Hepatocyte (in vitro differentiated cells): Measurements from ENCODE around the gene TXNL1. TPM values are rescaled to one million over a fixed set of nuclear protein-coding genes. Genes with fewer than 3 reads are reported as not detected.

Experiments
- DNase-seq: peaks from one replicate; pipeline ENCODE4 v3.0.0-alpha.2; 2016; ENCODE audit warnings: low spot score
- H2AFZ ChIP-seq: fragments of 200-600 bp; sonication (generic); 2 replicates; pipeline ENCODE4 v1.6.0; 2016; ENCODE audit warnings: antibody characterized with exemption, mild to moderate bottlenecking
- H3K27ac ChIP-seq: fragments of 200-600 bp; sonication (generic); 2 replicates; pipeline ENCODE4 v1.5.1; 2016; ENCODE audit warnings: mild to moderate bottlenecking
- H3K27me3 ChIP-seq: fragments of 200-600 bp; sonication (generic); 2 replicates; pipeline ENCODE4 v1.6.1; 2016
- H3K36me3 ChIP-seq: fragments of 200-600 bp; sonication (generic); replicated peaks from 2 replicates; pipeline ENCODE4 v1.5.1; 2016; ENCODE audit warnings: low read depth; ENCODE audit not compliant: insufficient read depth
- H3K4me1 ChIP-seq: fragments of 200-600 bp; sonication (generic); 2 replicates; pipeline ENCODE4 v1.5.1; 2016; ENCODE audit warnings: mild to moderate bottlenecking, moderate library complexity; ENCODE audit not compliant: insufficient read depth
- H3K4me2 ChIP-seq: fragments of 200-600 bp; sonication (generic); 2 replicates; pipeline ENCODE4 v1.6.0; 2016
- H3K4me3 ChIP-seq: fragments of 200-600 bp; sonication (generic); 2 replicates; pipeline ENCODE4 v1.5.1; 2016; ENCODE audit warnings: mild to moderate bottlenecking
- H3K79me2 ChIP-seq: fragments of 200-600 bp; sonication (generic); 2 replicates; pipeline ENCODE4 v1.6.0; 2017; ENCODE audit warnings: mild to moderate bottlenecking
- H3K9me2 ChIP-seq: fragments of 200-600 bp; sonication (generic); replicated peaks from 2 replicates; pipeline ENCODE4 v1.6.0; 2017; ENCODE audit warnings: mild to moderate bottlenecking; ENCODE audit not compliant: insufficient read depth
- H3K9me3 ChIP-seq: fragments of 200-600 bp; sonication (generic); 2 replicates; pipeline ENCODE4 v1.5.1; 2016; ENCODE audit warnings: low read depth, mild to moderate bottlenecking
- H4K20me1 ChIP-seq: fragments of 200-600 bp; sonication (generic); 2 replicates; pipeline ENCODE4 v1.6.0; 2016; ENCODE audit warnings: mild to moderate bottlenecking; ENCODE audit not compliant: insufficient read depth, poor library complexity, severe bottlenecking
- EZH2 ChIP-seq: fragments of 200-600 bp; sonication (generic); IDR thresholded peaks from 2 replicates; pipeline ENCODE4 v1.6.1; 2016; ENCODE audit warnings: antibody characterized with exemption, mild to moderate bottlenecking, borderline replicate concordance
- EZH2phosphoT487 ChIP-seq: fragments of 200-600 bp; sonication (generic); IDR thresholded peaks from one replicate; pipeline ENCODE4 v1.6.1; 2018; ENCODE audit warnings: antibody characterized with exemption, mild to moderate bottlenecking, low read depth, moderate library complexity; ENCODE audit not compliant: unreplicated experiment, severe bottlenecking
- WGBS: methylation state at CpG from one replicate; pipeline ENCODE4 v1.1.6; 2016; ENCODE audit warnings: low lambda C conversion rate; ENCODE audit errors: missing lambda C conversion rate; 5-methylcytosine and 5-hydroxymethylcytosine counted together
- polyA plus RNA-seq: library from polyadenylated mRNA; unstranded; fragments of >200 nt; fragmentation: Nextera tagmentation; extraction: Ambion mirVana; gene quantifications from 2 replicates; pipeline ENCODE4 v1.2.1, GENCODE V29; 2016
- total RNA-seq: library from RNA; depleted of rRNA; stranded (reverse); fragments of >200 nt; gene quantifications from 2 replicates; pipeline ENCODE4 v1.2.3, GENCODE V29; 2014
- TF ChIP-seq, protein P1 (sequence below): fragments of 200-600 bp; sonication (generic); IDR thresholded peaks from 2 replicates; pipeline ENCODE4 v1.5.1; 2016; ENCODE audit warnings: antibody characterized with exemption, mild to moderate bottlenecking; ENCODE audit not compliant: poor library complexity

Gene TXNL1
- total and polyA plus RNA-seq, 2 experiments from 2014 or later, result 60.8 to 77.0 TPM

DNA sequence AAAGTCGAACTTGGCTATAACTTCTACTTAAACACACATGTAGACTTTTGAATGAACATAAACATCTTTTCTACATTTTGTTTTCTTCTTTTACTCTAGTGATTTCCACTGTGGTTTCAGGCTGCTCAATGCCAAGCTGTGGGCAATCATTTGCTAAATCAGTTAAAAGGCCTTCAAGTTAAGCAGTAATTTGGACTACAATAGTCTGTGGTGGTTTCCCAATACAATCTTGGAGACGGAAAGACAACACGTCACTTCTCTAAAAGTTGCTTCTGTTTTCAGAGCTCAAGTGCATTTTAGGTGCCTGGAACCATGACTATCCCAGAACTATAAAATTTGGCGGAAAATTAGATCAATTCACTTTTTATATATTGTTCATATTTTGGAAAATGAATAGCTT lies 69.4 kb downstream of the TXNL1 start:
- H2AFZ ChIP-seq, result no peak overlapping the region
- no peaks in the 10 kb centered on the region for H3K36me3 ChIP-seq
- H3K9me3 ChIP-seq, result no peaks in the 10 kb centered on the region
- H3K27me3 ChIP-seq, result no peaks in the 10 kb centered on the region
- H3K27ac ChIP-seq, result no peak overlapping the region
- no peaks in the 10 kb centered on the region for H4K20me1 ChIP-seq
- H3K4me1 ChIP-seq, result peaks cover 8% of the 10 kb centered on the region
- H3K4me2 ChIP-seq, result no peak overlapping the region
- H3K79me2 ChIP-seq, result no peaks in the 10 kb centered on the region
- DNase-seq, result no peak
- no peak overlapping the region for H3K4me3 ChIP-seq
- H3K9me2 ChIP-seq, result no peaks in the 10 kb centered on the region
- TF ChIP-seq, protein P1, sequence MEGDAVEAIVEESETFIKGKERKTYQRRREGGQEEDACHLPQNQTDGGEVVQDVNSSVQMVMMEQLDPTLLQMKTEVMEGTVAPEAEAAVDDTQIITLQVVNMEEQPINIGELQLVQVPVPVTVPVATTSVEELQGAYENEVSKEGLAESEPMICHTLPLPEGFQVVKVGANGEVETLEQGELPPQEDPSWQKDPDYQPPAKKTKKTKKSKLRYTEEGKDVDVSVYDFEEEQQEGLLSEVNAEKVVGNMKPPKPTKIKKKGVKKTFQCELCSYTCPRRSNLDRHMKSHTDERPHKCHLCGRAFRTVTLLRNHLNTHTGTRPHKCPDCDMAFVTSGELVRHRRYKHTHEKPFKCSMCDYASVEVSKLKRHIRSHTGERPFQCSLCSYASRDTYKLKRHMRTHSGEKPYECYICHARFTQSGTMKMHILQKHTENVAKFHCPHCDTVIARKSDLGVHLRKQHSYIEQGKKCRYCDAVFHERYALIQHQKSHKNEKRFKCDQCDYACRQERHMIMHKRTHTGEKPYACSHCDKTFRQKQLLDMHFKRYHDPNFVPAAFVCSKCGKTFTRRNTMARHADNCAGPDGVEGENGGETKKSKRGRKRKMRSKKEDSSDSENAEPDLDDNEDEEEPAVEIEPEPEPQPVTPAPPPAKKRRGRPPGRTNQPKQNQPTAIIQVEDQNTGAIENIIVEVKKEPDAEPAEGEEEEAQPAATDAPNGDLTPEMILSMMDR, result no peak
- TF ChIP-seq EZH2phosphoT487 (no peak), EZH2 (no peak)
- WGBS, result 85% methylated on average over 4 of the region's 4 CpGs

DNA sequence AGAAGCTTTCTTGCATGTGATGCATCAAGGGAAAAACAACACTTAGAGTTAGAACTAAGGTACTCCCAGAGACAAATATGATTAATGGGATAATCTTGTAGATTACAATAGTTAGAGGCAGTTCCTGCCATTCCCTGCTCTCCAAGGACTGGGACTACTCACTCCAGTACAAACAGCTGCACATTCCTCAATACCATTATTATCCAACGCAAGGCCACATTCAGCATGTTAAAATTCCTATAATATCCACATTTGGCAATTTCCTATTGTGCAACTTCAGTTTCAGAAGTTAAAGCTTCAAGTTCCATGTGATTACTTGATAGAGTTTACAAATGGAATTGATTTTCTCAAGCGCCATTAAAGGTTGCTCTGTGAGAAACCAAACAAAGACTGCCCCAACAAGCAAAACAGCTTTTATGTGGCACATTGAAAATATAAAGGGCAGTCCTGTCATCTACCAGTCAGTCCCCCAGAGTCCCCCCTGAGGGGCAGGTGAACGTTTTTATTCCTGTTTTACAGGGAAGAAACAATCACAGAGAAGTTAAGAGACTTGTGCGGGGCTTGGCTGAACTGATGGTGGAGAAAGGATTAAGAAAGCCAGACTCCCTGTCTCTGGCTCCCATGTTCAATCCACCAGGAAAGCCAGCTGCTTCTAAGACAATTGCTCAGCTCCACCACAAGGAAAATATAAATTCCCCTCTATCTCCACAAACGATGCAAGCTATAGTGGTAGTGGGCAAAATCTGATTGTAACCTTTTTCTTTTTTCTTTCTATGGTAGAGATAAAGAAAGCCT lies 72.6 kb downstream of the TXNL1 start:
- WGBS, result 32% methylated on average over 5 of the region's 5 CpGs

DNA sequence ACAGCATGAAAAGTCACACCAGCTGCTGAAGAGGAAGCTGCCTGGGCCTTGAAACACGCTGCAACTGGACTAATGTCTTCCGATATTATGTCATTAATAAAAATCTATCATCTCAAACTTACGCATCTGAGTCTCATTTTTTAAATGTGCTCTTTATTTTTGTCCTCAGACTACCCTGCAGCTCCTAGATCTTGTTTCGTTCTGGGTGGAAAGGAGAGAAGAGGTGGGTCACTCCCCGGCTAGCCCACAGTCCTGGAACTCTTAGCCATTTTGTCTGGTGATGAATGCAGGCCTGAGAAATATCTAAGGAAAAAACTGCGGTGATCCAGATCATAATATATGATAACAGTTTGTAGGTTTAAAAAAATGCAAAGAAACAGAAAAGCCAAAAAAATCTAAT lies 73.3 kb downstream of the TXNL1 start:
- no peak for DNase-seq
- no peak overlapping the region for H2AFZ ChIP-seq
- H3K4me2 ChIP-seq, result peak overlapping the region; percentile 23
- H3K27me3 ChIP-seq, result no peaks in the 10 kb centered on the region
- TF ChIP-seq EZH2 (no peak), EZH2phosphoT487 (no peak)
- TF ChIP-seq, protein P1, result no peak
- H3K9me2 ChIP-seq, result no peaks in the 10 kb centered on the region
- no peaks in the 10 kb centered on the region for H3K9me3 ChIP-seq
- 71% methylated on average over 6 of the region's 6 CpGs for WGBS
- H4K20me1 ChIP-seq, result no peaks in the 10 kb centered on the region
- H3K4me3 ChIP-seq, result no peak overlapping the region
- H3K36me3 ChIP-seq, result no peaks in the 10 kb centered on the region
- H3K27ac ChIP-seq, result peak overlapping the region; percentile 68
- peaks cover 8% of the 10 kb centered on the region for H3K4me1 ChIP-seq
- no peaks in the 10 kb centered on the region for H3K79me2 ChIP-seq

More for the DNA sequence above, 72.6 kb downstream of the TXNL1 start:
- H3K27me3 ChIP-seq, result no peaks in the 10 kb centered on the region
- no peaks in the 10 kb centered on the region for H3K9me3 ChIP-seq
- no peak for DNase-seq
- H3K4me1 ChIP-seq, result peaks cover 8% of the 10 kb centered on the region
- H3K79me2 ChIP-seq, result no peaks in the 10 kb centered on the region
- H4K20me1 ChIP-seq, result no peaks in the 10 kb centered on the region
- no peak overlapping the region for H2AFZ ChIP-seq
- no peaks in the 10 kb centered on the region for H3K36me3 ChIP-seq
- H3K27ac ChIP-seq, result peak overlapping the region; percentile 68
- H3K9me2 ChIP-seq, result no peaks in the 10 kb centered on the region
- no peak overlapping the region for H3K4me3 ChIP-seq
- TF ChIP-seq EZH2, result no peak
- TF ChIP-seq EZH2phosphoT487, result no peak
- TF ChIP-seq, protein P1, result no peak
- H3K4me2 ChIP-seq, result peak overlapping the region; percentile 23
